H1 (cell line): ENCODE measurements around the gene DLST.
"Not testable (repeated sequence)": the region's sequence is repeated elsewhere in the genome, so short reads cannot be mapped to it uniquely, and the experiment has no call there.

Experiments
- CTCF ChIP-seq, 3 experiments: IDR thresholded peaks; 1 replicate in 2 of 3; 2 replicates in 1 of 3; pipeline versions ENCODE4 v1.5.1 to v1.6.1; 2011; ENCODE audit warnings: low read length in 3 of 3, mild to moderate bottlenecking in 3 of 3, inconsistent platforms in 2 of 3, low read depth in 1 of 3, moderate library complexity in 1 of 3; ENCODE audit not compliant: insufficient read depth in 1 of 3; ENCODE audit errors: control extremely low read depth in 1 of 3
- RFX5 ChIP-seq: IDR thresholded peaks from 2 replicates; pipeline ENCODE4 v1.6.1; 2011; ENCODE audit warnings: low read depth, low read length, improper control_type of control experiment, borderline replicate concordance
- ZNF274 ChIP-seq: IDR thresholded peaks from 2 replicates; pipeline ENCODE4 v1.7.0; 2012; ENCODE audit warnings: low read length, borderline replicate concordance; ENCODE audit errors: extremely low read depth

- not testable (repeated sequence) for TF ChIP-seq CTCF (IDR thresholded peaks at IDR 0.05; ENCODE audit: control extremely low read depth in 1 of 3, insufficient read depth in 1 of 3, low read depth in 1 of 3, low read length in 3 of 3); ZNF274; RFX5
These were observed 50.0 kb downstream of the DLST start for GRCh38 chr14:74931744-74932143.
